RWPE2 (cell line): ENCODE measurements around the gene BEAN1.
A peak's percentile ranks its signal among the peaks of the same experiment; 100 is the strongest.

Experiments
- ATAC-seq: fragments of 200-7000 bp; cut with Tn5 transposase; 3 replicates; pipeline ENCODE4 v1.9.1; 2021; ENCODE audit warnings: low read depth
- DNase-seq: peaks from one replicate; pipeline ENCODE4 v3.0.0-alpha.2; 2020; ENCODE audit warnings: low spot score
- H3K27ac ChIP-seq: fragments of 450-650 bp; 2 replicates; pipeline ENCODE4 v1.5.1; 2017; ENCODE audit warnings: mild to moderate bottlenecking; ENCODE audit not compliant: poor library complexity, severe bottlenecking
- H3K27me3 ChIP-seq: fragments of 250-450 bp; sonication (Bioruptor Pico); 2 replicates; pipeline ENCODE4 v1.5.1; 2021; ENCODE audit warnings: mild to moderate bottlenecking, moderate library complexity; ENCODE audit not compliant: insufficient read depth, poor library complexity, severe bottlenecking
- H3K36me3 ChIP-seq: fragments of 250-450 bp; sonication (Bioruptor Pico); 2 replicates; pipeline ENCODE4 v1.5.1; 2020; ENCODE audit warnings: low read depth, mild to moderate bottlenecking, moderate library complexity
- H3K4me1 ChIP-seq: fragments of 250-450 bp; sonication (Bioruptor Pico); 2 replicates; pipeline ENCODE4 v1.5.1; 2021; ENCODE audit warnings: mild to moderate bottlenecking, moderate library complexity; ENCODE audit not compliant: insufficient read depth, poor library complexity, severe bottlenecking
- H3K4me3 ChIP-seq: fragments of 250-450 bp; sonication (Bioruptor Pico); 2 replicates; pipeline ENCODE4 v1.5.1; 2021; ENCODE audit warnings: mild to moderate bottlenecking, moderate library complexity; ENCODE audit not compliant: severe bottlenecking
- H3K9me3 ChIP-seq: fragments of 250-450 bp; sonication (Bioruptor Pico); 2 replicates; pipeline ENCODE4 v1.5.1; 2021; ENCODE audit warnings: mild to moderate bottlenecking, moderate library complexity; ENCODE audit not compliant: severe bottlenecking
- CTCF ChIP-seq: fragments of 450-650 bp; IDR thresholded peaks from one replicate; pipeline ENCODE4 v1.5.1; 2017; ENCODE audit warnings: mild to moderate bottlenecking, moderate library complexity; ENCODE audit not compliant: poor library complexity, severe bottlenecking

Gene BEAN1

DNA sequence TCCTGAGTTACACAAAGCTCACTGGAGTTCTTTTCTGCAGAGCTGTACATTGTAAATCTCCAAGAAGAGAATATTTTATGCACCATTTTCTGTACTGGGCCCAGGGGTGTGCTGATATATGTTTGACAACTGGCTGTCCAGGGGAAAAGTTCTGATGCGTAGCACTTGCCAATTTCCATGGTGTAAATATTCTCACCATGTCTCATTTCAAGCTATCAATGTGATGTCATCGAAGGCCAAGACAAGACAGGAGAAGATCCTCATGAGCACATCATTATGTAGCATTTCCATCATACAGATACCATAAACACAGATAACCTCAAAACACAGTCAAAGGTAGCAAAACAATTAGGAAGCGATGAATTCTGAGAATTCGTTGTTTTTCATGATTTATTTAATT lies 41.7 kb upstream of the BEAN1 start:
- Histone ChIP-seq H3K36me3 (no peaks in the 10 kb centered on the region), H3K9me3 (no peaks in the 10 kb centered on the region), H3K27ac (no peak overlapping the region), H3K4me1 (peaks cover 23% of the 10 kb centered on the region), H3K4me3 (no peak overlapping the region), H3K27me3 (no peaks in the 10 kb centered on the region)
- DNase-seq, result no peak
- TF ChIP-seq CTCF, result no peak
- no peak for ATAC-seq

- Histone ChIP-seq H3K36me3 (no peaks in the 10 kb centered on the region), H3K9me3 (no peaks in the 10 kb centered on the region), H3K4me1 (peaks cover 19% of the 10 kb centered on the region), H3K27ac (no peak overlapping the region), H3K4me3 (no peak overlapping the region), H3K27me3 (no peaks in the 10 kb centered on the region)
- no peak for ATAC-seq
- peak; percentile 21 for DNase-seq
- TF ChIP-seq CTCF, result no peak
These were observed 40.2 kb upstream of the BEAN1 start for GRCh38 chr16:66386629-66387622.

- Histone ChIP-seq H3K27ac (no peak overlapping the region), H3K4me1 (peaks cover 9% of the 10 kb centered on the region), H3K4me3 (no peak overlapping the region), H3K27me3 (no peaks in the 10 kb centered on the region), H3K9me3 (no peaks in the 10 kb centered on the region), H3K36me3 (no peaks in the 10 kb centered on the region)
- ATAC-seq (no peak), DNase-seq (no peak)
- no peak for TF ChIP-seq CTCF
These were observed 39.2 kb upstream of the BEAN1 start for GRCh38 chr16:66387817-66388332.

DNA sequence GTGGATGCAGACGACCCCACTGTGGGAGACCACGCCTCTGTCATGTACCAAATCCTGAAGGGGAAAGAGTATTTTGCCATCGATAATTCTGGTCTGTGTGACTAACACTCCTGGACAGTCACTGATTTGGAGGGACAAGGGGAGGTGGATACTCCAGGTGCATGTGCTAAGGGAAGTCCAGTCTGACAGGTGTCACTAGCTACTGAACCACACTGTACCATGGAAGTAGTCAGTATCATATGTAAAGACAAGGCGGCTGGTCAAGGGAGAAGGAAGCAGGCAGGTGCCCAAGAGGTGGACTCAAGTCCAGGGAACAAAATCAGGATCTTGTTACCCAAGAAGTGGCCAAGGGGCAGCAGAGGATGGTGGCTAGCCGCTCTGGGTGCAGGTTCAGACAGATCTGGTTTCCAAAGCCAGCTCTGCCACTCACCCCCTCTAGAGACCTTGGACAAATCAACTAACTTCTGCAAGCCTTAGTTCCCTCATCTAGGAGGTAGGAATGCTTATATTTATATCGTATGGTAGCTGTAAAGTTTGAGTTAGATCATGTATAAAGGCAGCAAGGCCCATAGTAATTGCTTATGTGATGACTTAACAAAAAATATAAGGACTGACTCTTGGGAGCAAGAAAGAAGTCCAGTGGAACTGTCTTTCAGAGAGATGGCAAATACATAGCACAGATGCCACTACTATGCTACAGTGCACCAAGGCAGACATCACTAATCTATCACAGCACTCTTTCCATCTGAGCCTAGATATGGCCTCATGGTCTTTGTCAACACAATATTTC lies 38.5 kb upstream of the BEAN1 start:
- DNase-seq (no peak), ATAC-seq (no peak)
- peaks cover 3% of the 10 kb centered on the region for H3K4me1 ChIP-seq
- H3K27ac ChIP-seq, result no peak overlapping the region
- H3K4me3 ChIP-seq, result no peak overlapping the region
- H3K36me3 ChIP-seq, result no peaks in the 10 kb centered on the region
- H3K9me3 ChIP-seq, result no peaks in the 10 kb centered on the region
- TF ChIP-seq CTCF, result no peak
- no peaks in the 10 kb centered on the region for H3K27me3 ChIP-seq
